Activated CD4-positive, alpha-beta T cell treated with anti-CD3 and anti-CD28 coated beads, Interleukin-2, amount 10 ng/mL, durations not matched to agents 7 days and 5 days (primary cell): Measurements from ENCODE around the gene MYO1G. TPM values are rescaled to one million over a fixed set of nuclear protein-coding genes. Genes with fewer than 3 reads are reported as not detected.
A peak's percentile ranks its signal among the peaks of the same experiment; 100 is the strongest.

Experiments
- CTCF ChIA-PET: fragments of 350-600 bp; sonication (Branson Sonifier 250); formaldehyde crosslinking; loops from one replicate; lab custom pipeline; 2021; ENCODE audit warnings: antibody characterized with exemption; lab: Charles Lee
- POLR2A ChIA-PET: fragments of 350-600 bp; sonication (Branson Sonifier 250); formaldehyde crosslinking; loops from one replicate; lab custom pipeline; 2021; ENCODE audit warnings: antibody characterized with exemption; lab: Charles Lee
- DNase-seq: peaks from one replicate; pipeline ENCODE4 v3.0.0-alpha.2; 2020
- H3K27ac Mint-ChIP-seq: one replicate; pipeline ENCODE4 v1.8.0; 2021; ENCODE audit warnings: mild to moderate bottlenecking, moderate library complexity, mixed read lengths
- H3K27me3 Mint-ChIP-seq: one replicate; pipeline ENCODE4 v1.8.0; 2021; ENCODE audit warnings: mixed read lengths
- H3K36me3 Mint-ChIP-seq: one replicate; pipeline ENCODE4 v1.8.0; 2021; ENCODE audit warnings: low read depth, mixed read lengths
- H3K4me1 Mint-ChIP-seq: one replicate; pipeline ENCODE4 v1.8.0; 2021; ENCODE audit warnings: mixed read lengths
- H3K4me3 Mint-ChIP-seq: one replicate; pipeline ENCODE4 v1.8.0; 2021; ENCODE audit warnings: mild to moderate bottlenecking, moderate library complexity, mixed read lengths
- H3K9me3 Mint-ChIP-seq: one replicate; pipeline ENCODE4 v1.8.0; 2021; ENCODE audit warnings: mixed read lengths
- total RNA-seq, 2 experiments: library from RNA; stranded (reverse); gene quantifications; one replicate each; pipeline ENCODE4 v1.2.3, GENCODE V29; 2021

The MYO1G gene
- total RNA-seq, 2 experiments from 2014 or later = 414 to 457 TPM

DNA sequence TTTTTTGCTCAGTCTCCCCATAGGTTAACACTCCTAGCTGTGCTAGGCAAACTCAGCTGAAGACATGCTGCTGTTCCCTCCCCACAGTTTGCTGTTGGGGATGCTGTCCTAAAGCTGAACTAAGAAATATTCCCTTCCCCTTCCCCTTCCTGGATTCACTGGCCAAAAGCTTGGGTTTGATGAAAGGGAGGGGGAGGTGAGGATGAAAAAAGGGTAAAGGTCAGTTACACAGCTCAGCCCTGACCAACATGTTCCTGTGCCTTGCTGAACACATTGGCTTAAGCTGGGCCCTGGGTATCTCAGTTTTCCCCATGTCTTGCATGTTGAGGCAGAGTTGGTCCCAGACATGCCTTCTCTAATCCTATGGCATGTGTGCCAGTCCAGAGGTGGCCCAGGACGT lies 36.5 kb upstream of the MYO1G start:
- CTCF ChIA-PET = interaction anchor here (2.3 kb wide), 1 partner anchor 14 kb away, joined by 7 read pairs; no protein-coding TSS in a partner anchor

GRCh38 chr7:45013465-45013967 lies 34.7 kb upstream of the MYO1G start:
- peak overlapping the region; percentile 4 for H3K27ac Mint-ChIP-seq
- H3K36me3 Mint-ChIP-seq = peaks cover 50% of the 10 kb centered on the region
- ChIA-PET POLR2A (no interaction called here), CTCF (interaction anchor here (1.4 to 2.3 kb wide), 4 partner anchors 10 to 21 kb away, joined by 5 to 7 read pairs (median 6); no protein-coding TSS in a partner anchor)
- H3K4me1 Mint-ChIP-seq = peaks cover 52% of the 10 kb centered on the region
- no peaks in the 10 kb centered on the region for H3K9me3 Mint-ChIP-seq
- no peak for DNase-seq
- H3K27me3 Mint-ChIP-seq = no peaks in the 10 kb centered on the region
- no peak overlapping the region for H3K4me3 Mint-ChIP-seq

More for the DNA sequence above, 36.5 kb upstream of the MYO1G start:
- Mint-ChIP-seq H3K4me1 (peaks cover 45% of the 10 kb centered on the region), H3K36me3 (peaks cover 45% of the 10 kb centered on the region), H3K4me3 (no peak overlapping the region), H3K27ac (no peak overlapping the region), H3K9me3 (no peaks in the 10 kb centered on the region), H3K27me3 (no peaks in the 10 kb centered on the region)
- POLR2A ChIA-PET = no interaction called here
- no peak for DNase-seq

DNA sequence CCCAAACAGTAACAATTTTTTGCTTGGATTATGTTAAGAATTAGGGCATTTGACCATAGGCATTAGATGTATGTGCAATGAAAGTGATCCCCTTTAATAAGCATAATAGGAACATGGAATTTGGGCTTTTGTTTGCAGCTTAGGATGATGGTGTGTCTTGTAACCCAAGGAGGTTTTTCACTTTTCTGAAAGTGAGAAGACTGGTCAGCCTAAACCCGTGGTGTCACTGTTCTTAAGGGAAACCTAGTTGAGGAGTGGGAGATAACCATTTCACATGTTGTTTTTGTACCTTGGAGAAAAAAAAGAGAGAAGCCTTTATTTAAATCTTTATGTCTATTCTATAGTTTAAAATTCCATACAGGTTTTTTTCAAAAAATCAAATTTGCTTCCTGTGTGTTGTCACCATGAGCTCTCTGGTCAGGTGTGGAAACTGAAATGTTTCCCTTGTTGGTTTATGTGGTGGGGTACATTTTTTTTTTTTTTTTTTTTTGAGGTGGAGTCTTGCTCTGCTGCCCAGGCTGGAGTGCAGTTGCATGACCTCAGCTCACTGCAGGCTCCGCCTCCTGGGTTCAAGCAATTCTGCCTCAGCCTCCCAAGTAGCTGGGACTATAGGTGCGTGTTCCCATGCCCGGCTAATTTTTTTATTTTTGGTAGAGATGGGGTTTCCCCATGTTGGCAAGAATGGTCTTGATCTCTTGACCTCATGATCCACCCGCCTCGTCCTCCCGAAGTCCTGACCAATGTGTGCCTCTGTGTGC lies 28.9 kb upstream of the MYO1G start:
- Mint-ChIP-seq H3K4me1 (peaks cover 63% of the 10 kb centered on the region), H3K27me3 (no peaks in the 10 kb centered on the region), H3K36me3 (peaks cover 45% of the 10 kb centered on the region), H3K9me3 (no peaks in the 10 kb centered on the region), H3K4me3 (peak overlapping the region; percentile 22), H3K27ac (peak overlapping the region; percentile 72)
- CTCF ChIA-PET = interaction anchor here (0.6 to 1.0 kb wide), 5 partner anchors 19 to 48 kb away, joined by 3 to 4 read pairs (median 3); no protein-coding TSS in a partner anchor
- DNase-seq = peak; percentile 44
- POLR2A ChIA-PET = interaction anchor here (0.6 to 1.0 kb wide), 2 partner anchors 122 to 164 kb away, joined by 4 to 5 read pairs; partner anchors contain the start of gene PURB

- Mint-ChIP-seq H3K4me3 (no peak overlapping the region), H3K36me3 (peaks cover 40% of the 10 kb centered on the region), H3K4me1 (peaks cover 63% of the 10 kb centered on the region), H3K27me3 (no peaks in the 10 kb centered on the region), H3K9me3 (no peaks in the 10 kb centered on the region), H3K27ac (peak overlapping the region; percentile 52)
- CTCF ChIA-PET = interaction anchor here (0.6 to 1.0 kb wide), 4 partner anchors 19 to 47 kb away, joined by 3 to 4 read pairs (median 4); no protein-coding TSS in a partner anchor
- DNase-seq = no peak
- POLR2A ChIA-PET = interaction anchor here (0.6 to 1.0 kb wide), 2 partner anchors 121 to 163 kb away, joined by 4 to 5 read pairs; partner anchors contain the start of gene PURB
Measured at GRCh38 chr7:45007106-45007505, 28.3 kb upstream of the MYO1G start.

GRCh38 chr7:45003789-45004188 lies 25.0 kb upstream of the MYO1G start:
- CTCF ChIA-PET = interaction anchor here (0.6 to 2.2 kb wide), 2 partner anchors 10 to 138 kb away, joined by 5 to 6 read pairs; no protein-coding TSS in a partner anchor
- peaks cover 68% of the 10 kb centered on the region for H3K4me1 Mint-ChIP-seq

DNA sequence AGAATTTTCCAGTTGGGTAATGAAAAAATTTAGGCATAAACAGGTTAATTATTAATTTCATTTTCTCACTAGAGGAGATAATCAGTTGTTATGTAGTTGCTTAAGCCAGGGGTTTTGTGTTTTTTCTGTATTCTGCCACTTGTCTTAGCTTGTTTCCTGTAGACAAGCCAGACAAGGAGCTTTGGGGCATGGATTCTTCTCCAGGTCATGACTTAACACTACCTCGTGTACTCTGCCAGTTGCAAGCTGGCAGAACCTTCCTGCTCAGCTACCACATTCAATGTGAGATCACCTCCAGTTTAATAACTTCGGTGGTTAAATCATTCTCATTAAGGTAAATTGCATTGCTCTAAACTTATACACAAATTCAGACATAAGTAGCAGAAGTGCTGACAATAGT lies 23.0 kb upstream of the MYO1G start:
- no peak for DNase-seq
- Mint-ChIP-seq H3K4me1 (peaks cover 59% of the 10 kb centered on the region), H3K27me3 (no peaks in the 10 kb centered on the region), H3K27ac (peak overlapping the region; percentile 93), H3K9me3 (no peaks in the 10 kb centered on the region), H3K4me3 (peak overlapping the region; percentile 84), H3K36me3 (peaks cover 24% of the 10 kb centered on the region)
- ChIA-PET CTCF (interaction anchor here (0.6 to 3.0 kb wide), 14 partner anchors 9 to 1064 kb away, joined by 3 to 11 read pairs (median 4); partner anchors contain the start of gene MYO1G), POLR2A (interaction anchor here (1.2 to 1.7 kb wide), 2 partner anchors 26 to 28 kb away, joined by 4 to 9 read pairs; no protein-coding TSS in a partner anchor)

More at GRCh38 chr7:45003789-45004188, 25.0 kb upstream of the MYO1G start:
- POLR2A ChIA-PET = no interaction called here
- no peak overlapping the region for H3K4me3 Mint-ChIP-seq
- DNase-seq = no peak
- H3K9me3 Mint-ChIP-seq = no peaks in the 10 kb centered on the region
- H3K27ac Mint-ChIP-seq = peak overlapping the region; percentile 58
- H3K36me3 Mint-ChIP-seq = peaks cover 34% of the 10 kb centered on the region
- no peaks in the 10 kb centered on the region for H3K27me3 Mint-ChIP-seq

DNA sequence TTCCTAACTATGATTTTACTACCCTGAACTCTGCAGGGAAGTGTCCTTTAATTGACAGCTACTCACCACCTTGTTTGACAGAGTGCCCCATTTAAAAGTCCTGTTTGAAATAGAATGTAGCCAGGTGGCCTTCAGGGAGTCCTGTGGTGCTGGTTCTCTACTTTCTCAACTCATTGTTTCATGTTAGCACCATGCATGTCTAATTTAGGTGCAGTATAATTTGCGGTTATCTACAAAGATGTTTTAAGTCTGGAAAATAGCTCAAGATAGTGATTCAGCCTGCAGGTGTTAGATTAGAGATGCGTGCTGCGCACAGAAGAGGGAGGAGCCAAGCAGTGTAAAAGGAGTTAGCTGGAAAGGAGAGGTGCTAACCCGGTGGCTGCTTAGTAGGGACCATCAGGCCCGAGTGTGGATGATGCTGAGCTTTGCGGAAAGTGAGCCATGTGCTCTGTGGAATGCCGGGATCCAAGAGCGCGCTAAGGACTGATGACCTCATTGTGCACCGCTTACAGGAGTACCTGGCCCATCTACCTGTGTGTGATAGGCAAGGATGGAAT lies 22.4 kb upstream of the MYO1G start:
- Mint-ChIP-seq H3K36me3 (peaks cover 20% of the 10 kb centered on the region), H3K27me3 (no peaks in the 10 kb centered on the region), H3K27ac (peak overlapping the region; percentile 93), H3K4me3 (peak overlapping the region; percentile 84), H3K9me3 (no peaks in the 10 kb centered on the region), H3K4me1 (peaks cover 60% of the 10 kb centered on the region)
- ChIA-PET CTCF (interaction anchor here (1.0 to 3.0 kb wide), 13 partner anchors 9 to 31 kb away, joined by 3 to 11 read pairs (median 5); partner anchors contain the start of gene MYO1G), POLR2A (interaction anchor here (0.7 to 1.7 kb wide), 3 partner anchors 19 to 27 kb away, joined by 3 to 9 read pairs (median 4); no protein-coding TSS in a partner anchor)
- peak; percentile 69 for DNase-seq

DNA sequence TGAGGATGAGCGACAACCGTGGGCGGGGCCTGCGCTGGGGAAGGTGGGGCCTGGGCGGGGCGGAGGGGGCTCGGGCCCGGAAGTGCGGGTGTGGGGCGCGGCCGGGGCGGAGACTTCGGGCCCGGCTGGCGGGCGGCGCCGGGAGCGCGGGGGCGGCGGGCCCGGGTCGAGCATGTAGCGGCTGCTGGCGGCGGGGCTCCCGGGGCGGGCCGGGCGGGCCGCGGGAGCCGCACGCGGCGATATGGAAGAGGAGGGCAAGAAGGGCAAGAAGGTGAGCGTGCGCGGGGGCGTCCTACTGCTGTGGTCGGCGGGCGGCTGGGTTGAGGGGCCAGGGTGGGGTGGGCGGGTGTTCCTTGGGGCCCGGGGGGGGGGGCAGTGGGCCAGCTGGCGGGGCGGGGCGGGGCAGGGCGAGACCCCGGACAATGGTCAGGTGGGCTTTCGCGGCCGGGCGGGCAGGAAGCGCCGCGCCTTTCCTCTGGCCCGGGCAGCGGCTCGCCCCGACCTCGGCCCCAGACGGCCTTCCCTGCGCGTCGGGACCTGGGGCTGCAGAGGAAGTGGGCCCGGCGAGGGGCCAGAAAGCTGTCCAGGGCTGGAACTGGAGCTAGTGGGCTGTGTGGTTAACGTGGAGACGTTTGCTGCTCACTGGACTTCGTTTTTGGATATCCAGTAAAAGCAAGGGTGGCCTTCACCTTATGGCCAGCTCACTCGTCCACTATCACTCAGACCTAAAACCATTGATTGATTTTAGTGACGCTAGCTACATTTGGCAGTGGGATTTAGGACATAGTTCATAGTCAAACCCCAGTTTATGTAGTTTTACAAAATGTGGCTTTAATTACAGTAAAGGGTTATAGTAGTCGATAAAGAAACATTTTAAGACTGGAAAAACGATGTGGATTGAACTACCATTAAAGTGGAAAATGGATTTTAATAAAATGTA lies 21.5 kb upstream of the MYO1G start, which contains the start of gene CCM2:
TSS of gene CCM2 (plus strand) at position 109 of the 940 bp plus-strand sequence. CDS start at position 242, 133 bp downstream.
- peaks cover 61% of the 10 kb centered on the region for H3K4me1 Mint-ChIP-seq
- H3K36me3 Mint-ChIP-seq = peaks cover 16% of the 10 kb centered on the region

GRCh38 chr7:44999245-45000092 lies 20.7 kb upstream of the MYO1G start:
- Mint-ChIP-seq H3K4me1 (peaks cover 64% of the 10 kb centered on the region), H3K36me3 (peaks cover 23% of the 10 kb centered on the region), H3K27ac (peak overlapping the region; percentile 90), H3K4me3 (peak overlapping the region; percentile 86), H3K27me3 (no peaks in the 10 kb centered on the region), H3K9me3 (peaks cover 4% of the 10 kb centered on the region)
- ChIA-PET CTCF (interaction anchor here (0.6 to 4.3 kb wide), 4 partner anchors 10 to 37 kb away, joined by 3 to 16 read pairs (median 10); no protein-coding TSS in a partner anchor), POLR2A (no interaction called here)
- DNase-seq = peak; percentile 100

More for the DNA sequence above, 21.5 kb upstream of the MYO1G start, which contains the start of gene CCM2:
- ChIA-PET POLR2A (interaction anchor here (1.2 to 1.7 kb wide), 2 partner anchors 26 to 28 kb away, joined by 4 to 9 read pairs; no protein-coding TSS in a partner anchor), CTCF (interaction anchor here (1.0 to 4.3 kb wide), 10 partner anchors 9 to 32 kb away, joined by 4 to 16 read pairs (median 6); partner anchors contain the start of gene MYO1G)
- no peaks in the 10 kb centered on the region for H3K27me3 Mint-ChIP-seq
- peaks cover 2% of the 10 kb centered on the region for H3K9me3 Mint-ChIP-seq
- H3K4me3 Mint-ChIP-seq = peak within 1 kb of the TSS; percentile 86
- H3K27ac Mint-ChIP-seq = peak within 1 kb of the TSS; percentile 93
- peak; percentile 18 for DNase-seq

DNA sequence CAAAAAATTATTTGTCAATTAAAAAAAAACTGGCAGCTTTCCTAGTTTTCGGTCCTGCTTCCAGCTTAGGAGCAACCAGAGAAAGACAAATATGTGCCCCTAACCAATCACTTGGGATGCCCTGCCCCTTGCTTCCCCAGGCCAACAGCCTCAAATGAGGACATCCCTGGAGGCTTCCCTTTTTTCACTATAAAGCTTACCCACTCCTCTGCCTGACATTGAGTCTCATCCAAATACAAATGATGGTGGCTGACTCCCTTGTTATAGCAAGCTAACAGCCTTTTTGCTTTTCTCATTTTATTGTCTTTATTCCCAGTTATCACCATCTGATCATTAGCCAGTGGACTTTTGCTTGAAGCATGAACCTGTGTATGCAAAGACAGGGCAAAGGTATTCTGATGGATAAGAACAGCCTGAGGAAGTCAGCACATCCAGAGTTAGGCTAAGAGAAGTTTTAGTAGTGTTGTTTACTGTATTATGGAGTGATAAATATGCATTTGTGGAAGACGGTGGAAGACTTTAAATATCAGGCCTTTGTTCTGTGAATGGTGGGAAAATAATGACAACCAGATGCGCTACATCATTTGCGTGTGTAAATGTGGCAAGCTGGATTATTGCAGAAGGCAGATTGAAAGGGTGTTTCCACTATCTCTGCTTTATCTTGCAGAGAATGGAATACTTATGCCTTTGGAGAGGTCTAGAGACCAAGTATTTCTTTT lies 19.5 kb upstream of the MYO1G start:
- H3K36me3 Mint-ChIP-seq = peaks cover 23% of the 10 kb centered on the region
- no peak for DNase-seq

More for the DNA sequence above, 19.5 kb upstream of the MYO1G start:
- Mint-ChIP-seq H3K9me3 (peaks cover 4% of the 10 kb centered on the region), H3K4me3 (peak overlapping the region; percentile 86), H3K27me3 (no peaks in the 10 kb centered on the region), H3K4me1 (peaks cover 63% of the 10 kb centered on the region), H3K27ac (peak overlapping the region; percentile 71)
- CTCF ChIA-PET = interaction anchor here (0.7 to 4.3 kb wide), 8 partner anchors 10 to 41 kb away, joined by 4 to 16 read pairs (median 6); no protein-coding TSS in a partner anchor
- POLR2A ChIA-PET = interaction anchor here (1.1 kb wide), 2 partner anchors 9 to 11 kb away, joined by 3 read pairs; no protein-coding TSS in a partner anchor
